Duodenal mucosa (tissue), 2 donors: Measurements from ENCODE around the gene RTF2.

ENCODE experiments used
- H3K27ac ChIP-seq: one replicate; pipeline ENCODE4 v1.7.0; 2013; ENCODE audit warnings: low read depth, low read length
- H3K27me3 ChIP-seq, 2 donors: one replicate each; pipeline ENCODE4 v1.7.0; 2013; ENCODE audit warnings: low read length in 2 of 2, control low read depth in 1 of 2; ENCODE audit not compliant: insufficient read depth in 2 of 2, control insufficient read depth in 1 of 2
- H3K36me3 ChIP-seq, 2 donors: one replicate each; pipeline ENCODE4 v1.7.0; 2013; ENCODE audit warnings: low read length in 2 of 2, control low read depth in 1 of 2; ENCODE audit not compliant: insufficient read depth in 2 of 2, control insufficient read depth in 1 of 2
- H3K4me1 ChIP-seq, 2 donors: one replicate each; pipeline ENCODE4 v1.7.0; 2013; ENCODE audit warnings: low read length in 2 of 2, control low read depth in 1 of 2; ENCODE audit not compliant: insufficient read depth in 2 of 2, control insufficient read depth in 1 of 2
- H3K4me3 ChIP-seq, 2 donors: one replicate each; pipeline ENCODE4 v1.7.0; 2013; ENCODE audit warnings: low read length in 2 of 2, low read depth in 1 of 2
- H3K9ac ChIP-seq, 2 donors: one replicate each; pipeline ENCODE4 v1.7.0; 2013; ENCODE audit warnings: low read length in 2 of 2, low read depth in 1 of 2
- H3K9me3 ChIP-seq, 2 donors: one replicate each; pipeline ENCODE4 v1.7.0; 2013; ENCODE audit warnings: low read length in 2 of 2, control low read depth in 1 of 2; ENCODE audit not compliant: control insufficient read depth in 1 of 2

The RTF2 gene

DNA sequence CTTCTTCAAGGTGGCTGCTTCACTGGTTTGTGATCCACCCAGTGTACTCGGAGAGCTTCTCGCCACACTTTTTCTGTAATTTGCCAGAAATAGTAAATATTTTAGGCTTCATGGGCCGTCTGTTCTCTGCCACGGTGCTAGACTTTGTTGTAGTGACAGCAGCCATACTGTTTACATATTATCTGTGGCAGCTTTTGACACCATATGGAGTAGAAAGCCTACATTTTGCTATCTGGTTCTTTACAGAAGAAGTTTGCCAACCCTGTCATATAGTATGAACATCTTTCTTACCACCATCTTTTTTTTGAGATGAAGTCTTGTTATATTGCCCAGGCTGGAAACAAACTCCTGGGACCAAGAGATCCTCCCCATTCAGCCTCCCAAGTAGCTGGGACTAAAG lies 97.1 kb downstream of the RTF2 start:
- H3K27ac ChIP-seq: no peak overlapping the region
- no peak overlapping the region for H3K4me3 ChIP-seq
- H3K36me3 ChIP-seq: no peaks in the 10 kb centered on the region
- H3K9me3 ChIP-seq: no peaks in the 10 kb centered on the region
- H3K27me3 ChIP-seq: no peaks in the 10 kb centered on the region
- H3K4me1 ChIP-seq: no peaks in the 10 kb centered on the region
- no peak overlapping the region for H3K9ac ChIP-seq

DNA sequence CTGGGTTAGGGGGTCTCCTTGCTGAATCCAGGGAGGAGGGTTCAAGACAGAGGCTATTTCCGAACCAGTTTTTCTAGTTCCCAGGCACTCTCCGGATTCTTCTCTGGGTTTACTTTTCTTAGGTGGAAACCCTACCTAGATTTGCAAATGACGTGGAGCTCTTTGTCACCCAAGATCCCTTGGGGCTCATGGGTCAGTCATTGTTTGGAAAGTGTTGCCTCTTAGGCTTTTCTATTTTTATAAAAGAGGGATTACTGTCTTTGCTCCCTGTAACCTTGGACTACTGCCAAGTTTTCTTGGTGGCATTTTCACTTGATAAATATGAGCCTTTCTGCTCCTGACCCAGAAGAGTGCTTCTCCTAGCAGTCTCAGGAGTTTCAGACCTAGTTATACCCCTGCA lies 98.2 kb downstream of the RTF2 start:
- no peaks in the 10 kb centered on the region for H3K36me3 ChIP-seq
- H3K4me1 ChIP-seq: no peaks in the 10 kb centered on the region
- no peaks in the 10 kb centered on the region for H3K27me3 ChIP-seq
- H3K27ac ChIP-seq: no peak overlapping the region
- no peak overlapping the region for H3K4me3 ChIP-seq
- no peaks in the 10 kb centered on the region for H3K9me3 ChIP-seq
- H3K9ac ChIP-seq: no peak overlapping the region
